ENCODE data around the gene AFDN.

The AFDN gene

DNA sequence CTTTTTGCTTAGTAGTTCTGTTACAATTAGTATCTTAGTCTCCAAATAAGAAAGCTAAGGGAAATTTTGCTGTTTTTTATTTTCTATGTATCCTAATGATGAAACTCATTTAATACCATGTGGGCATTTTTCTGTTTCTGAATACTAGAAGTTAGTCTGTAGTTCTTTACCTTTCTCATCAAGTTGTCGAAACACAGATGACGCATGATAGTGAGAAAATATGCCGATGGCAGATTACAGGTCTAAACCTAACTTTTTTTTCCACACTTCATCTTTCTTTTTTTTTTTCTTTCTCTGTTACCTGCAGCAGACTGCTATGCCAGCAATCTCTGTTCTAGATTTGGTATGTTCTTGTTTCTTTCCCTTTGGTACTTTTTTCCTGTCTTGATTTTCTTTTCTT is 127.4 kb downstream of the AFDN start:
- Histone ChIP-seq H3K4me1 (ENCODE audit: control insufficient read depth in 1 of 2, insufficient read depth in 2 of 2, low read length in 2 of 2) (no peaks in the 10 kb centered on the region), H3K36me3 (ENCODE audit: control insufficient read depth in 1 of 2, insufficient read depth in 2 of 2, low read length in 2 of 2) (peaks cover 22 to 38% of the 10 kb centered on the region in 2 donors), H3K4me3 (ENCODE audit: low read depth in 1 of 2, low read length in 2 of 2) (no peak overlapping the region), H3K9ac (ENCODE audit: low read depth in 1 of 2, low read length in 2 of 2) (no peak overlapping the region), H3K9me3 (ENCODE audit: control insufficient read depth in 1 of 2, low read length in 2 of 2) (no peaks in the 10 kb centered on the region), H3K27me3 (ENCODE audit: control insufficient read depth in 1 of 2, insufficient read depth in 2 of 2, low read length in 2 of 2) (no peaks in the 10 kb centered on the region), H3K27ac (ENCODE audit: low read depth, low read length) (no peak overlapping the region)

DNA sequence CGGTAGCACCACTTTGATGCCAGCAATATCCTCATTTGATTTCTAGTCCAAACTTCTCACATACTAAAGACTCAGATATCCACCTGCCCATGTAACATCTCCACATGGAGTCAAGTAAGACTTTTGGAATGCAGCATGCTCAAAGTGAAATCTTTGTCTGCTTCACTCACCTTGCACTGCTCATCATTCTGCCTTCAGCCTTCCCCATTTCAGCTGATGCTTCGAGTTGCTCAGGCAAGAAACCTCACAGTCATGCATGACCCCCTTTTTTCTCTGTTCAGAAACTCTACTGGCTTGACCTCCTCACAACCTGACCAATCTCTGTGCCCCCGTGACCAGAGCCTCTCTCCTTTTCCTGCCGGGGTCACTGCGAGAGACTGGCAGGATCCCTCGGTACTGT is 129.8 kb downstream of the AFDN start:
- peaks cover 6 to 17% of the 10 kb centered on the region in 2 donors for H3K36me3 ChIP-seq (ENCODE audit: control insufficient read depth in 1 of 2, insufficient read depth in 2 of 2, low read length in 2 of 2)
- H3K9ac ChIP-seq (ENCODE audit: low read depth in 1 of 2, low read length in 2 of 2) = no peak overlapping the region
- H3K27me3 ChIP-seq (ENCODE audit: control insufficient read depth in 1 of 2, insufficient read depth in 2 of 2, low read length in 2 of 2) = no peaks in the 10 kb centered on the region
- no peak overlapping the region for H3K27ac ChIP-seq (ENCODE audit: low read depth, low read length)
- no peak overlapping the region for H3K4me3 ChIP-seq (ENCODE audit: low read depth in 1 of 2, low read length in 2 of 2)
- H3K4me1 ChIP-seq (ENCODE audit: control insufficient read depth in 1 of 2, insufficient read depth in 2 of 2, low read length in 2 of 2) = no peaks in the 10 kb centered on the region
- H3K9me3 ChIP-seq (ENCODE audit: control insufficient read depth in 1 of 2, low read length in 2 of 2) = no peaks in the 10 kb centered on the region

DNA sequence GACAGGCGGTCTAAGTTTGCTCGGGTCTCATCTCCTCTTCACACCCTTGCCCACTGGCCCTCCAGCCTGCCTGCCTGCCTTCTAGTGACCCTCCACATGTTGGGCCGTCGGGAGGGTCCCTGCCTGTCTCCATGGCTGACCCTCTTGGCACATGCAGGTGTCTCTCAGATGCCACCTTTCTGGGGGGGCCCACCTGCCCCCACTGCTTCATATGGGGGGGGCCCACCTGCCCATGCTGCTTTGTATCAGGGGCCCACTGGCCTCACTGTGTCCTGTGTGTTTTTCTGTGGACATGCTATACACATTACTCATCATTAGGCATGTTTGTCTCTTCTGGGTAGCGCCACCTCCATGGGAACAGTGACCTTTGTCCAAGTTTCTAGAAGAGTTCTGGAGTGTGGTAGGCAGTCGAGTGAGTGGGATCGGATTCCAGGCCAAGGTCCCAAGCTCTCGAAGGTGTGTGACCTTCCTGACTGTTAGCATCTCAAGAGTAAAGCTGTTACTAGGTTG is 130.3 kb downstream of the AFDN start:
- H3K27me3 ChIP-seq (ENCODE audit: control insufficient read depth in 1 of 2, insufficient read depth in 2 of 2, low read length in 2 of 2) = no peaks in the 10 kb centered on the region
- H3K36me3 ChIP-seq (ENCODE audit: control insufficient read depth in 1 of 2, insufficient read depth in 2 of 2, low read length in 2 of 2) = peaks cover 6 to 11% of the 10 kb centered on the region in 2 donors
- H3K27ac ChIP-seq (ENCODE audit: low read depth, low read length) = no peak overlapping the region
- H3K4me3 ChIP-seq (ENCODE audit: low read depth in 1 of 2, low read length in 2 of 2) = no peak overlapping the region
- no peaks in the 10 kb centered on the region for H3K9me3 ChIP-seq (ENCODE audit: control insufficient read depth in 1 of 2, low read length in 2 of 2)
- no peaks in the 10 kb centered on the region for H3K4me1 ChIP-seq (ENCODE audit: control insufficient read depth in 1 of 2, insufficient read depth in 2 of 2, low read length in 2 of 2)
- no peak overlapping the region for H3K9ac ChIP-seq (ENCODE audit: low read depth in 1 of 2, low read length in 2 of 2)

DNA sequence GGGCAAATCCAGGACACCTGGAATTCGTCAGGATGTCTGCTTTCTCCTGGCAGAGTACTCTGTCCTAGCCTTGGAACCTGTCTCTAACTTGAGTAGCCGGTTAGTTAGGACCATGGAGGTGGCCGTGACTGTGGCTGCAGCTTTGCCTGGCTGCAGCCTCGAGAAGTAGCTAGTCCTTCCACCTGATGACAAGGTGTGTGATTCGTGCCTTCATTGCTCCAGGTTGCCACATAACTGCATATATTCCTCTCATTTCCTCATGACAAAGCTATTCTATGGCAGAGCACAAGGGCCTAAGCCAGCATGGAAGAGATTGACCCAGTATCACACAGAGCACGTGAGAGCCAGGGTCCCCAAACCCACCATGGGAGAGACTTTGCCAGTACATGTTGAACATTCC is 130.9 kb downstream of the AFDN start:
- Histone ChIP-seq H3K4me1 (ENCODE audit: control insufficient read depth in 1 of 2, insufficient read depth in 2 of 2, low read length in 2 of 2) (no peaks in the 10 kb centered on the region), H3K9ac (ENCODE audit: low read depth in 1 of 2, low read length in 2 of 2) (no peak overlapping the region), H3K4me3 (ENCODE audit: low read depth in 1 of 2, low read length in 2 of 2) (no peak overlapping the region), H3K36me3 (ENCODE audit: control insufficient read depth in 1 of 2, insufficient read depth in 2 of 2, low read length in 2 of 2) (peaks cover 3 to 13% of the 10 kb centered on the region in 2 donors), H3K27me3 (ENCODE audit: control insufficient read depth in 1 of 2, insufficient read depth in 2 of 2, low read length in 2 of 2) (no peaks in the 10 kb centered on the region), H3K9me3 (ENCODE audit: control insufficient read depth in 1 of 2, low read length in 2 of 2) (no peaks in the 10 kb centered on the region), H3K27ac (ENCODE audit: low read depth, low read length) (no peak overlapping the region)

DNA sequence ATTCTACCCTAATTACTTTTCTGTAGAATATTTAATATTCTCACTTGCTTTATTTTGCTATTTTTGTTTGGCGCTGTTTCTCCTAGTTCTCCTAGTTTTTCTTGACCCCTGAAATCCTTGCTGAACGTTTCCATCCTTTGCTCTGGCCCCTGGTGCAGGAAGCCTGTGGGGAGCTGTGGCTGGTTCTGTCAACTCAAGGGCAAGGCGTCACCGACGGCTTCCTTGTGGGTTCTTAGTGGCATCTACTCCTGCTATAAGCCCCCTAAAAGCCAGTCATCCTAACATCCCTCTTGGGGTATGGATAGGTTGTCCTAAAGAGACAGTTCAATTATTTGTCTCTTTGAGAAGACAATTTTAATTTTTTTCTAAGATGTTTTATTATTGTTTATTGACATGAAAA is 133.9 kb downstream of the AFDN start:
- Histone ChIP-seq H3K9me3 (ENCODE audit: control insufficient read depth in 1 of 2, low read length in 2 of 2) (no peaks in the 10 kb centered on the region), H3K9ac (ENCODE audit: low read depth in 1 of 2, low read length in 2 of 2) (no peak overlapping the region), H3K4me3 (ENCODE audit: low read depth in 1 of 2, low read length in 2 of 2) (no peak overlapping the region), H3K36me3 (ENCODE audit: control insufficient read depth in 1 of 2, insufficient read depth in 2 of 2, low read length in 2 of 2) (peaks cover 10 to 36% of the 10 kb centered on the region in 2 donors), H3K27me3 (ENCODE audit: control insufficient read depth in 1 of 2, insufficient read depth in 2 of 2, low read length in 2 of 2) (no peaks in the 10 kb centered on the region), H3K27ac (ENCODE audit: low read depth, low read length) (no peak overlapping the region), H3K4me1 (ENCODE audit: control insufficient read depth in 1 of 2, insufficient read depth in 2 of 2, low read length in 2 of 2) (no peaks in the 10 kb centered on the region)

DNA sequence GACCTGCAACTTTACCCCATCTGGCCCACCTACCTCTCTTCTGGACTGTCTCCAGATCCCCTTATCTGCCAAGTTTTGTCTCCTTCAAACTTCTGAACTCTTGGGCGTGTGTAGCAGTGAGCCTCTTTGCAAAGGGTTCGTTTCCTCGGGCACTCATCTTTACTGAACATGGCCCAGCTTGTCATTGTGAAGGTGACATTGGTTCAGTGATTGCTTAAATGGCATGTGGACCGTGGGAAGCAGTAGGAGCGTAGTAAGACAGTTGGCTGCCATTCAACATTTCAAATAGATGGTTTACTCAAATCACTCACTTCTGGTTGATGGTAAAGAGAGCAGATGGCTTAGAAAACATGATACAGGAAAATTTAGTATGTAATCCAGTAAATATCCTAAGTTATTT is 136.0 kb downstream of the AFDN start:
- H3K9ac ChIP-seq (ENCODE audit: low read depth in 1 of 2, low read length in 2 of 2) = no peak overlapping the region
- no peak overlapping the region for H3K4me3 ChIP-seq (ENCODE audit: low read depth in 1 of 2, low read length in 2 of 2)
- no peaks in the 10 kb centered on the region for H3K9me3 ChIP-seq (ENCODE audit: control insufficient read depth in 1 of 2, low read length in 2 of 2)
- H3K27ac ChIP-seq (ENCODE audit: low read depth, low read length) = no peak overlapping the region
- H3K36me3 ChIP-seq (ENCODE audit: control insufficient read depth in 1 of 2, insufficient read depth in 2 of 2, low read length in 2 of 2) = peaks cover 17 to 44% of the 10 kb centered on the region in 2 donors
- no peaks in the 10 kb centered on the region for H3K4me1 ChIP-seq (ENCODE audit: control insufficient read depth in 1 of 2, insufficient read depth in 2 of 2, low read length in 2 of 2)
- H3K27me3 ChIP-seq (ENCODE audit: control insufficient read depth in 1 of 2, insufficient read depth in 2 of 2, low read length in 2 of 2) = no peaks in the 10 kb centered on the region

DNA sequence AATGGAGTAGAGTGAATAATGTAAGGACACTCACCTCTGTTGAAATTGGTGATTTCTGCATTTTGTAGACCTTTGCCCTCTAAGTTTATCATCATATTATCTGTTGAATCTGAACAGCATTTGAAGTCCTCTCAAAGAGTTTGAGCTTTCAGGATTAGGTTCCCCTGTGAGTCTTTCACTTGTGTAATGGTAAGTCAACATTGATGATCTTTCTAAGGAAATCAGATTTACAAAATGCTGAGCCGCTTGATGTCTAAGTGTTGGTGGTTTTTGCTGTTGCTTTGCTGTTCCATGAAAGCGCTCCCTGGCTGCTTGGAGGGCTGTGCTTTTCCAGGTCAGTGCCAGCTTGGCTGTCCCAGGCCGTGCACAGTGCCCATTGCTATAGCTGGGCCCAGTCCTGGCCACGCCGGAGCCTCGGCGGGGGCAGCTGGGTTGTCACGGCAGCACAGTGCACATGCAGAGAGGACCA is 136.9 kb downstream of the AFDN start:
- Histone ChIP-seq H3K4me3 (ENCODE audit: low read depth in 1 of 2, low read length in 2 of 2) (no peak overlapping the region), H3K36me3 (ENCODE audit: control insufficient read depth in 1 of 2, insufficient read depth in 2 of 2, low read length in 2 of 2) (peaks cover 19 to 45% of the 10 kb centered on the region in 2 donors), H3K4me1 (ENCODE audit: control insufficient read depth in 1 of 2, insufficient read depth in 2 of 2, low read length in 2 of 2) (no peaks in the 10 kb centered on the region), H3K9ac (ENCODE audit: low read depth in 1 of 2, low read length in 2 of 2) (no peak overlapping the region), H3K27me3 (ENCODE audit: control insufficient read depth in 1 of 2, insufficient read depth in 2 of 2, low read length in 2 of 2) (no peaks in the 10 kb centered on the region), H3K9me3 (ENCODE audit: control insufficient read depth in 1 of 2, low read length in 2 of 2) (no peaks in the 10 kb centered on the region), H3K27ac (ENCODE audit: low read depth, low read length) (no peak overlapping the region)

DNA sequence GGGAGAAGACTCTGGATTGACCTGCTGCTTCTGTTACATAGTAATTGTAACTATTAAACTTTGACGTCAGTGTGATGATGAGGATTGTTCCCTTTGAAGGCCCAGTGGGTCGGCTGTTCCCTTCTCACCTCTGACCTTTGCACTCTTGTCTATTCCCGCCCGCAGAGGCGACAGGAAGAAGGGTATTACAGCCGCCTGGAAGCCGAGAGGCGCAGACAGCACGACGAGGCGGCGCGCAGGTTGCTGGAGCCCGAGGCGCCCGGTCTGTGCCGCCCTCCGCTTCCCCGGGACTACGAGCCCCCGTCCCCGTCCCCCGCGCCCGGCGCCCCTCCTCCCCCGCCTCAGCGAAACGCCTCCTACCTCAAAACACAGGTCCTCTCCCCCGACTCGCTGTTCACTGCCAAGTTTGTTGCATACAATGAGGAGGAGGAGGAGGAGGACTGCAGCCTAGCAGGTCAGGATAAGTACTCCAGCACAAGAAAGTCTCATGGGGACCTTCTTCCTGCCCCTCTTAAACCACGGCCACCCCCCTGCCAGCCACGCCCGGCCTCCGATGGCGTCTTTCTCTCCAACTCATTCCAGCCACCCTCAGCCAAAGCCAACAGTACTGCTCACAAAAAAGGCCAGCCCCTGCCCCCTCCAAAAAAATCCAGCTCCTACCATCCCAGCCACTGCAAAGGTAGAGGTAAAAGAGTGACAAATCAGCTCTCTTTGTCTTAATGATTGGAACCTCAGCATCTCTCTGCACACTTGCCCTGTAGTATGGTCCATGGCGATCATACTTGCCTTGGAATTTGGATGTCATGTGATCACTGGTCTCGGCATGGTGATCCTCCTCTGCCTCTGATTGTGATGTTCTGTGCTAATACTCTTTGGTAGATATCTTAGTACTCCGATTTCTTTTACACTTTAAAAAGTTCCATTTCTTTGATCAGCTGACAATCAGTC is 139.2 kb downstream of the AFDN start:
- no peaks in the 10 kb centered on the region for H3K27me3 ChIP-seq (ENCODE audit: control insufficient read depth in 1 of 2, insufficient read depth in 2 of 2, low read length in 2 of 2)
- no peak overlapping the region for H3K4me3 ChIP-seq (ENCODE audit: low read depth in 1 of 2, low read length in 2 of 2)
- H3K4me1 ChIP-seq (ENCODE audit: control insufficient read depth in 1 of 2, insufficient read depth in 2 of 2, low read length in 2 of 2) = no peaks in the 10 kb centered on the region
- no peaks in the 10 kb centered on the region for H3K9me3 ChIP-seq (ENCODE audit: control insufficient read depth in 1 of 2, low read length in 2 of 2)
- no peak overlapping the region for H3K27ac ChIP-seq (ENCODE audit: low read depth, low read length)
- H3K9ac ChIP-seq (ENCODE audit: low read depth in 1 of 2, low read length in 2 of 2) = no peak overlapping the region
- peaks cover 26 to 61% of the 10 kb centered on the region in 2 donors for H3K36me3 ChIP-seq (ENCODE audit: control insufficient read depth in 1 of 2, insufficient read depth in 2 of 2, low read length in 2 of 2)

DNA sequence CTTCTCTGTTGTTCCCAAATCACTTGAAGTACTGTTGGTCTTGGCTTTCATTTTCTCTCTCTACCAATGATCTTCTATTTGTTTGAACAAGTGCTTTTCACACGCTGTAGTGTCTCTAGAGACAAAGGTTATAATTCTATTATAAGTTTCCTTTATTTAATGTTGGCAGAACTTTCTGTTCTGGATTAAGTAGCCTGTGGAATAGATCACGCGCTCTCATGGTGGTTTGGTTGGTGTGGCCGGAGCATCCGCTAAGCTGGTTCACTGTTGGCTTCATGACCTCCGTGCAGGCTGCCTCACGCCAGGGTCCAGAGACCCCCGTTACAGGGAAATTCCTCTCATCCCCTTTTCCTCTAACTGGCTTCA is 139.8 kb downstream of the AFDN start:
- peaks cover 26 to 68% of the 10 kb centered on the region in 2 donors for H3K36me3 ChIP-seq (ENCODE audit: control insufficient read depth in 1 of 2, insufficient read depth in 2 of 2, low read length in 2 of 2)

DNA sequence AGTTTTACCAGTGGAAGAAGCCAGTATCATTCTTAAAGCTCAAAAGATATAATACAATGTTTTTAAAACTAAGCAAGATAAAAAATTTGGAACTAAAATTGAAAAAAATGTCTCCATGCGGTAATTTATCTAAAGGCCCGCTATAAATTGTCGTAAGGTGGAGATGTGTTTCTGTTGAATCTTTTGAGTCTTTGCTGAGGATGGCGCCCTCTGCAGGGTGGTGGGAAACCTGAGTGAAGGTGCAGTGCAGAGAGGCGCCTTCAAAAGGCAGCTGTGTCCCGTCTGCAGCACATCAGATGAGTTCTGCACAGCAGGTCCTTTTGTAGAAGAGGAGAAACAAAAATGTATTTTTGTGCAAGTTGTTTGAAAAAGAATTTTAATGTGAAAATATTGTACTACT is 141.4 kb downstream of the AFDN start:
- H3K9ac ChIP-seq (ENCODE audit: low read depth in 1 of 2, low read length in 2 of 2) = no peak overlapping the region
- no peak overlapping the region for H3K27ac ChIP-seq (ENCODE audit: low read depth, low read length)
- no peaks in the 10 kb centered on the region for H3K27me3 ChIP-seq (ENCODE audit: control insufficient read depth in 1 of 2, insufficient read depth in 2 of 2, low read length in 2 of 2)
- no peak overlapping the region for H3K4me3 ChIP-seq (ENCODE audit: low read depth in 1 of 2, low read length in 2 of 2)
- H3K36me3 ChIP-seq (ENCODE audit: control insufficient read depth in 1 of 2, insufficient read depth in 2 of 2, low read length in 2 of 2) = peaks cover 26 to 61% of the 10 kb centered on the region in 2 donors
- H3K9me3 ChIP-seq (ENCODE audit: control insufficient read depth in 1 of 2, low read length in 2 of 2) = no peaks in the 10 kb centered on the region
- no peaks in the 10 kb centered on the region for H3K4me1 ChIP-seq (ENCODE audit: control insufficient read depth in 1 of 2, insufficient read depth in 2 of 2, low read length in 2 of 2)

More for the DNA sequence above, 139.8 kb downstream of the AFDN start:
- Histone ChIP-seq H3K27ac (ENCODE audit: low read depth, low read length) (no peak overlapping the region), H3K4me1 (ENCODE audit: control insufficient read depth in 1 of 2, insufficient read depth in 2 of 2, low read length in 2 of 2) (no peaks in the 10 kb centered on the region), H3K27me3 (ENCODE audit: control insufficient read depth in 1 of 2, insufficient read depth in 2 of 2, low read length in 2 of 2) (no peaks in the 10 kb centered on the region), H3K9me3 (ENCODE audit: control insufficient read depth in 1 of 2, low read length in 2 of 2) (no peaks in the 10 kb centered on the region), H3K4me3 (ENCODE audit: low read depth in 1 of 2, low read length in 2 of 2) (no peak overlapping the region), H3K9ac (ENCODE audit: low read depth in 1 of 2, low read length in 2 of 2) (no peak overlapping the region)
